GM19351 (cell line): Measurements from ENCODE around the gene ZNF423.
"Not testable (repeated sequence)": the region's sequence is repeated elsewhere in the genome, so short reads cannot be mapped to it uniquely, and the experiment has no call there.

Source experiments
- ATAC-seq: cut with Tn5 transposase; IDR thresholded peaks from one replicate; pipeline ENCODE4 v1.9.1; 2021; ENCODE audit warnings: mild to moderate bottlenecking, moderate library complexity; ENCODE audit not compliant: unreplicated experiment

Gene ZNF423

DNA sequence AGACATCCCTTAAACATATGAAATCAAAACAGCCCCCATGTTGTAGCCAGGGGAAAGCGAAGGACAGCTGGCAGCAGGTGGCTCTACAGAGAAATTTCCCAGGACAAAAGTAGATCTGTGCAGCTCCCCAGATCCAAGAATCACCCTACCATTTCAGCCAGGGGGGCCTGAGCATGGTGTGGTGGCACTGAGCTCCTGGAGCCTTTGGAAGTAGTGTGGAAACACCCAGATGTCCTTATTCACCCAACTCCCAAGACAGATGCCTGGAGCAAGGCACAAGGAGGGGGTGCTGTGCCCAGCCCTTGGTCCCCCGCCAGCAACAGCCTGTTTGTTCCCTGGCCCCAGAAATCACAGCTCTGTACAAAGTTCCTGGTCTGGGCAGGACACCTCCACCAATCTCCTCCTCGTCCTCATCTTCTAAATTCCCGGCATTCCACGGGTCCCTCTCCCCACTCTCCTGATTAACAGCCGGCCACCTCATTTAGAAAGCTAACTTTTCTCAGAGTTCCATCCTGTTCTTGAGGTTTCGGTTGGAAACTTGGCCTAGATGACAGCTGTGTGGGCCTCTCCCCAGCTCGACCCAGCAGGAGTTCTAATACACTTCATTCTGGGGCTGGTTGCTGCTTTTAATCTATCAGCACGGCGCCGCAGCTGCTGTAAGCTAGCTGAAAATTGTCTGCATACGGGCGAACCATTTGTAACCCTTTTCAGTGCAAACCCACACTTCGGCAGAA lies 291.2 kb downstream of the ZNF423 start:
- no peak for ATAC-seq

DNA sequence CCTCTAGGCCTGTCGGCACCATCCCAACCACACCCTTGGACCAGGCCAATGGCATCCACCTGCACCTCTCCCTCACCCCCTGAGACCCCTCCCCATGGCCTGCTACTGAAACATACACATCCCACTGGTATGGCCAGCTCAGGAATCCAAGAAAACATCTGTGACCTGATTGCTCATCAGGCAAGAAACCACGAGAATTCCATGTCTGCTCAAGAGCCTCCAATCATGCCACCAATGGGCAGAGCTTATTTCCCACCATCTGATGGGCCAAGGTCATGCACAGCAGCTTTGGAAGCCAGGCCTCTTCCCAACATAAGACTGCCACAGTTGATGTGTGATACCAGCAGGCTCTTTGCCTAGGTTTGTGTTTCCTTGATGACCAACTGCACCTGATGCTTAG lies 292.2 kb downstream of the ZNF423 start:
- no peak for ATAC-seq

DNA sequence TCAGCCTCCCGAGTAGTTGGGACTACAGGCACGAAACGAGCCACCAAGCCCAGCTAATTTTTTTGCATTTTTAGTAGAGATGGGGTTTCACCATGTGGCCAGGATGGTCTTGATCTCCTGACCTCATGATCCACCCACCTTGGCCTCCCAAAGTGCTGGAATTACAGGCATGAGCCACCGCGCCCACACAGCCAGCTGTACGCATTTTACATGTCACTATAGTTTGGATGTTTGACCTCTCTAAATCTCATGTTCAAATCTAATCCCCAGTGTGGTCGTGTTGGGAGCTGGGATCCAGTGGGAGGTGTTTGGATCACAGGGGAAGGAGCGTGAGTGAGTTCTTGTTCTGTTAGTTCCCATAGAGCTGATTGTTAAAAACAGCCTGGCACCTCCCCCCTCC lies 293.0 kb downstream of the ZNF423 start:
- ATAC-seq: not testable (repeated sequence)

DNA sequence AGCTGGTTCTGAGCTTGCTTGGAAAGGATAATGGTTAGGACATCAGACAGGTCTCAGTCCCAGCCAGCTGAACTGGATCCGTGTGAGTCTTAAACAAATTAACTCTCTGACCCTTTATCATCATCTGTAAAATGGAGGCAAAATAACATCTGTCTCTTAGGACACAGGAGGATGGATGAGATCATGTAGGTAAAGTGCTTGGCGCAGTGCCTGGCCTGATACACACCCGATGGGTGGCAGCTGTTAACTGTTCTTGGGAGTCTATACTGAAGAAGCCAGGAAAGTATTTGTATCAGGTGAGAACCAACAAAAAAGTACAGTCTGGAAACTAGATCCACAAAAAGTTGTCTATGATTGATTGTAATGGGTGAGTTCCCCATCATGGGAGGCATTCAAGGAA lies 293.7 kb downstream of the ZNF423 start:
- no peak for ATAC-seq

DNA sequence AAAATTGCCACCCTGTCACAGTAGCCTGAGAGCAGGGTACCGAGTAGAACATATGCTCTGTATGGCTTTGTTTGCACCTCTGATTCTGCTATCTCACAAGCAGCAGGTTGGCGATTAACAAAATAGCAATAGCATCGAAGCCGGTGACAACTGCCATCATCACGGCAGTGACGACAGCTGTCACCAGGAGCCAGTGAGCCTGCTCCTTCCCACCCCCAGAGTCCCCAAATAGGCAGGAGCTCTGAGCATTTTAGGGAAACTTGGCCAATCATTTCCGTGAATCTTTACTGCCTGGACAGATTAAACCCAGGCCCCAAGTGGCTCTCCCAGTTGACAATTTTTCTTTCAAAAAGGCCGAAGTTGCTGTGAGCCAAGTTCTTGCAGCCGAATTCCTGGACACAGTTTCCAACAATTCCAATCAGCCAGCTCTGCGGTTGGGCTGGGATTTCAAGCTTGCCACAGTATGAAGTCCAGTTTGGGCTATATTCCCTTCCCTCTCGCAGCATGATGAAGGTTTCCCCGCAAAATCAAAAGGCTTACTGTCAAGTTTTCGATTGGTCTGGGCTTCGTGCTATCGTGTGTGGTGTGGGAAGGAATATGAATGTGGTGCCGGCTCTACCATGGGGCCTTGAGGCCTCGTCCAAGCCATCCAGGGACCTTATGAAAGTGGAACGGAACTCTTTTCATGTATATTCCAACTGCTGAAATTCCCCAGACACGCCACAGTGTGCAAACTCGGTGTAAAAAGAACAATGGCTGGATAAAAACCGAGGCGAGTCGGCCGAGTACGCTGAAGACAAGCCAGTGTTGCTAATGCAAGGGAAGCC lies 295.7 kb downstream of the ZNF423 start:
- ATAC-seq: no peak

DNA sequence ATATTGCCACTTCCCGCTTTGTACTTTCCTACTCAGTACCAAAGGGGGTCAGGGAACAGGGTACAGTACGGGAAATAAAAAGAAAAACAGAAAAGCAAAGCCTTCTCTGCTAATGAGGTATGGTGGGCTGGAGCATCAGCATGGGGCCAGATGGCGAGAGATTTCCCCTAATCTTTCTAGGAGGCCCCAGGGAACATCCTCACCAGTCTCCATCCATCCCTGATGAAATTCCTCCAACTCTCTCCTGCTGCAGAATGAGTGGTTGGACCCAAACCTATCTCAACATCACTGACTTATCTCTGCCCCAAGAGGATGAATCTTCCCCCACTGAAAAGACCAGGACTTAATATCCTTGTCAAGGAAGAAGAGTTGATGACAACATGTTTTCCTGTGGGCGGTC lies 296.7 kb downstream of the ZNF423 start:
- no peak for ATAC-seq

DNA sequence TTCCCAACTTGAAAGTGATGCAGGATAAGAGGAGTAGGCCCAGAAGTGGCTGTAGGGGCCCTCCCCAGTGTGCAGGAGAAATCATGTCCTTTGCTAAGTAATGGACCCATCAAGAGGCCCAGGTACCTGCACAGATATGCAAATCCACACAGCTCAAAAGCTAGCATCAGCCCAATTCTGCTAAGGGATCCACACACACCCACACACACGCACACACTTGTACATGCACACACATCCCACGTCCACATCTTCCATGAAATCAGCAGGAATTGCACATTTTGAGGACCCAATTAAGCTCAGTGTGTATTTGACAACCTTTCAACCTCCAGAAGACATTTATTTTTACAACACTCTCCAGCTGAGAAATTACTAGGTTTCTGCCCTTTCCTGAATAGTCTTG lies 297.5 kb downstream of the ZNF423 start:
- ATAC-seq: no peak

DNA sequence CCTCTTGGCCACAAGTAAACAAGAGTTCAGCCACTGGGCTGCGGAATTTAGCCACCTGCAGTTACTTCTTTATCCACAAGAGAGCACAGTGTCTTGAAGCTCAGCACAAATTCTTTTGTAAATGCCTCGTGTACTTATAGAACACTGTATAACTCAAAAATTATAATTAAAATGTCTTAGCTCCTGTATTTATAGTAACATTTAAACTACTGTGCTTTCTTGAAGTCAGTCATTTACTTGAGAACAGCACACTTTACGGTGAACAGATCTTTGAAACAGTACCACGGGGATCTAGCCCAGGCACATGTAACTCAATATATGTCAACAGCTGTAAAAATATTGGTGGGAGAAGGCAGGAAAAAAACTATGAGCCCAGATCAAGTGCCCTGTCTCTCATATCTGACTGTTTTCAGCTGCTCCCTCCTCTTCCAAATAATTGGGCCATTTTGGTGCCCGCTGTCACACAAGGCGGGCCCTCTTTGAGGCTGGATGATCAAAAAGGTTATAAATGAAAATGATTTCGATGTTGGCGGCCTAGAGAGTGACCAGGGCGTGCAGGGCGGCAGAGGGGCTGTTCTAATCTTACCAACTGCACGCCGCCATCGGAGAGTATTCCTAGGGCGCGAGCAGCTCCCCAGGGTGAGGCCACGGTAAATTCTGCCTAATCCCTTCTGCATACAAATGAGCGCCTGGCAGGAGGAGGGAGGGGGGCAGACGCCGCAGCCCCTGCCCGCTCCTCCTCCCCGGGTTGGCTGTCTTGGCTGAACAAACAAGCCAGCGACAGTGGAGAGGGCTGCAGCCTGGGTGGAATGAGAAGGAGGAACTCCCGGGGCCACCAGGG lies 299.1 kb downstream of the ZNF423 start:
- ATAC-seq: no peak

DNA sequence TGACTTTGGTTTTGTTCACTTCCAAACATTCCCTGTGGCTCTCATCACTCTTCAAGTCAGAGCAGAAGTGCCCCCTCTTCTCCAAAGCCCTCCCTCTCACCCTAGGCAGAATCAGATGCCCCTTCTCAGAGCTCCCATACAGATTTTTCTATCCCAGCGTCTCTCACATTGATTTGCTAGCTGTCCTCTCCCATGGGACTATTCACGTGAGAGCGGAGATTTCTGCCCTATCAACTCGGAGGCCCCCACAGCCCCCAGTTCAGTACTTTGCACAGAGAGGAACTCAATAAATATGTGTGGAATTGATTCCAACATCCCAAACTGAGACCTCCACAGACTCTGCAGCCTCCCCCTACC lies 299.7 kb downstream of the ZNF423 start:
- no peak for ATAC-seq

DNA sequence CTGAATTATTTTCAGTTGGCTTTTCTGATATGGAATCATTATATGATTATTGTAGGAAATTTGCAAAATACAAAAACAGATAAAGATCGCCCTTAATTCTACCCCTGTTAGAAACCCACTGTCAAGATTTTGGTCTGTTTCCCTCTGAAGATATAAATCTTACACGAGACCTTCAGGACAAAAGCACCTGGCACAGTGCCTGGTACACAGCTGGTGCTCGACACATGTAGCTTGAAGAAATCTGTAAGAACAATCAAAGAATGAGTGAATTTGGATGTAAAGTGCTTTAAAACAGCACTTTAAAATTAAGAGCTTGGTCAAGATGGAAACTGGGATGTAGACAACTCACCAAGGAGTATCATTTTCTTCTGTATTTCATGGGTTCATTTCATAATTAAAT lies 301.2 kb downstream of the ZNF423 start:
- no peak for ATAC-seq

DNA sequence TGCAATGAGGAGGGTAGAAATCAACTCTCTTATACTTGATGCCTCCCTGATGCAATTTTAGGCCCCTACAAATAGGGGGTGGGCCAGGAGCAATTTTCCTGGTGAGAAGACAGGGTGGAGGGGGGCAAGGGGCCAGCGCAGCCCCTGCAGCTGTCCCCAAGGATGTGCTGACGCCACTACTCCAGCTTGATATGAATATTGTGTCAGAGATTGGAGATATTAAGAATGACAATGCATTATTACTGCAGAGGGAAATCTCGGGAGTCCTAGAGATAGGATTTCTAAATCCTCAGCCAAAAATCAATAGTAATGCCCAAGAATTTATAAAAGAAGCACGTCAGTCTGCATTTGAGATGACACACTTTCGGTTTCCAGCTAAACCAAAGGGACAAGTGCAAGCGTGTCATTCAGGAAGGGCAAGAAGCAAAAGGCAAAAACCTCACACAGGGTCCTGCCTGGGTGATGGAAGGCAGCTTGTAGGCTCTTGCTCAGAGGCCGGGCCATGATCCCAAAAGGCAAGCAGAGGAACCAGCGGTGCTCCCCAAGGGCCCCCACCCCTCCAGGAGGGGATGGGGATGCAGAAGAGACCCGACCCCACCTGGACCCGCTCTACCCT lies 303.5 kb downstream of the ZNF423 start:
- ATAC-seq: no peak

DNA sequence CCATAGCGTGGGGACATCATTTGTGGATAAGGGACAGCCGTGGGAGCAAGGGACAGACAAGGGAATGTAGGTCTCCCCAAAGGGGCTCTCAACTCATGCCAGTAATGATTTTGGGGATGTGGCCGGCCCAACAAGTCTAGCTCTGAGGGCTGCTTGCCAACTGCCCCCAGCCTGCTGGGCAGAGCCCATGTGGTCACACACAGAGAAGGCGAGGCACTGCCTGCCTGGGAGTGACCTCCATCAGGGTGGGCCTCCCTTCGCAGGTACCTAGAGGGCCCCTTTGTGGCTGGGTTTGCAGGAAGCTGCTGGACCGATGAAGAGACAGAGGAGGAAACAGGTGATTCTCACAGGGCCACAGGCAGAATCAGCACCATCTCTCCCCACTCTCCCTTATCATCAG lies 305.2 kb downstream of the ZNF423 start:
- ATAC-seq: no peak

DNA sequence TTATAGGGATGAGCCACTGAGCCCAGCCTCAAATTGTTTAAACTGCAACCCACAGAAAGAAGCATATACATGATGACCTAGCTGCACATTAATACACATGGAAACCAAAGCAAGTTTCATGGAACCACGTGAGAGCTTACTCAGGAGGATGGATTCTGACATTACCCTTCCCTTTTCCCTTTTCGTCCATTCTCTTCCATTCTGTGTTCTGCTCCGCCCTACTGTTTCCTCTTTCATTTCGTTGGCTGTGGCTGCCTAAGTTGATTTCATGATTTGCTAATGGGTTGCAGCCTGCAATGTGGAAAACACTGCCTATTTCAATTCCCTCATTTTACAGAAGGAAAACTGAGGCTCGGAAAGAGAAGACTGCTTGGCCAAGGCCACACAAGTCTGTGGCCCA lies 305.8 kb downstream of the ZNF423 start:
- ATAC-seq: no peak

DNA sequence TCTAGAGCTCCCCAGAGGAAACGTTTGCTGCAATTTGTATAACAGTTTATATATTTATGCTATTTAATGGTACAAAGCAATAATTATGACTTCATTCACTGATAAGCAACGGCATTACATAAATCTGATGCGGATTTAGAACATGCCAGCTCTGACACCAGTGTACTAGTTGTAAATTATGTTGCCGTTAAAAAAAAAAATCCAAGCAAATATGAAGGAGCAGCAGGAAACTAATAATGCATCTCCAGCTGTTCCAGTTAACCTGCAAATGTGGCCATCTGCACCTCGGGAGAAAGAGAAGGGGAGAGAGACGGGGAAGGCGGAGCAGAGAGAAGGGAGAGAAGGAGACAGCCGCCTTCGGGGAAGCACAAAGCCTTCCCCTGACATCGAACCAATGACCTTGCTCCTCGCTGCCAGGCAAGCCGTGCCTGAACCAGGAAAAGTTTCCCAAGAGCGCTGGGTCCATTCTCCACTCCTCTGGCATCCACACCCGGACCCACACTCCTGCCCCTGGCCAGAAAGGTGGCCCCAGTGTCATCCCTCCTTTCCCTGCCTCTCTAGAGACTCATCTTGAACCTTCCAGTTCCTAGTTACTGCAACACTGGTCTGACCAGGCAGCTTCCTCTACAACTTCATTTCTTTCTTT lies 307.5 kb downstream of the ZNF423 start:
- no peak for ATAC-seq

DNA sequence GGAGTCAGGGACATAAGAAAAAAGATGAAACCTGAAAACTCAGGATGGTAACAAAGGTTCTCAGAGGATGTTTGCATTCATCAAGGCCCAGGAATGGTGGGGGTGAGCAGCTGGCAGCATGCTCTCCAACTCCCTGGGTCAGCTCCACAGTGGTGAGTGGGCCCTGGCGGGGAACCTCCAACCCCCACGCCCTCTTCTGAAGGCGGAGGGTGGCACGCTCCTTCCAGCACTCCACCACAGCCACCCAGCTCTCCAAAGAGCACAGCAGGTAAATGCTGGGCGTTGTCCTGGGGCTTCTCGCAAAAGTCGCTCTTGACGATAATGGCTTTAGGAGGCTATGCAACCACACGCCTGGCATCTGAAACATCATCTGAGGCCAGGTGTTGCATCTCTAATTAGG lies 308.5 kb downstream of the ZNF423 start:
- no peak for ATAC-seq

DNA sequence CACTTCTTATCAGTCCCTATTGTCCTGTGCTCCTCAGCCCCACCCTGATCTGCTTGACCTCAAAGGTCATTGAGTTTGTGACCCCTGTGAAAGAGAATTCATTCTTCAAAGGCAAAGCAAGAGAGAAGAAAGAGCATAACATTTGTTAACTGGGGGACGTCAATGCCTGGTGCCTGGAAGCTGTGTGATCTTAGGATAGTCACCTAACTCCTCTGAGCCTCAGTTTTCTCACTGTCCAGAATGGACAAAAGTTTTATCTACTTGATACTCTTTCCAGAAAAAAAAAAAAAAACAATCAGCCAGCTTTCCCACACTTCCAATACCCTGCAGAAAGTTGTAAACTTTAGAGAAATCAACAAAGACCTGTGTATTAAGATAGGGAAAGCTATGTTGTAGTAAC lies 309.2 kb downstream of the ZNF423 start:
- no peak for ATAC-seq

DNA sequence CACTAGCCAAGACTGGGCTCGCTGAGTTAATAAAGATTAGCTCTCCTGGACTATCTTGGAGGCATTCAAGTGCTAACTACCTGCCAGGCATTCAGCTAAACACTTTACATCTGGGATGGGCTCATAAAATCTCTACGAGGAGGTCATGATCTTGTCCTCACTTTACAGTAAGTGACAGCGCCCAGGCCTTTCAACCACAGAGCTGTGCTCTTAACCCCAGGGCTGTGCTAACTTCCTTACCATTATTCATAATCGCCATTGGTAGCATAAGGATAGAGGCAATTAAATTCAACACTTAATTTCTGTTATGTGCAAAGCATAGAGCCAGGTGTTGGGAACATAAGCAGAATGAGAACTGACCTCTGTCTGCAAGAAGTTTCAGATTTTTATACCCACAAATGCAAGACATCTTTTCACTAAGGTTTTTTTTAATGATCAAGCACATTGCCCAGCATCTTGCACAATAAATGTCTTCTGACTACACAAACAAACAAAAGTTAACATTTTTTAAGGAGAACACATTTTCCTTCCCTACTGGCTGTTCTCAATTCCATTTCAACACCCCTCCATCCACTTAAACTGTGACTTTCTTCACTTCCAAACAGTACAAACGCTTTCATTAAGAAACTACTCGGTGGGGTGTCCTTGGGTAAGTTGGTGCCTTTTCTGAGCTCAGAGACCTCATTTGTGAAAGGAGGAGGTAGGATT lies 310.0 kb downstream of the ZNF423 start:
- ATAC-seq: no peak

DNA sequence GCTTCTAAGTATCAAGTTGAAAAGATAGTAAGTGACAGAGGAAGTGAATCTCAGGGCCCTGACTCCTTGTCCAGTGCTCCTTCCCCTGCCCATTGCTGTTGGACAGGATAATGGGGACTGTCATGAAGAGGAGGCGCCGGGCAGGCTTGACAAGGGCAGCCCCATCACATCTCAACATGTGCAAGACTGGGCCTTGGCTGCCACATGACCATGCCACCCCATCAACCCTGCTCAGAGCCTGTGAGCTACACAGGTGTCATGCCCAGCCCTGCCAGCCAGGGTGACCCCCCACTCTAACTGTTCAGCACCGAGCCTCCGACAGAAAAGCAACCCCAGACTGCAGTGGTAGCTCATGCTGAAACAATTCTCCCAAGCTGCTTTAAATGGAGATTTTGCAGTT lies 310.7 kb downstream of the ZNF423 start:
- ATAC-seq: no peak

DNA sequence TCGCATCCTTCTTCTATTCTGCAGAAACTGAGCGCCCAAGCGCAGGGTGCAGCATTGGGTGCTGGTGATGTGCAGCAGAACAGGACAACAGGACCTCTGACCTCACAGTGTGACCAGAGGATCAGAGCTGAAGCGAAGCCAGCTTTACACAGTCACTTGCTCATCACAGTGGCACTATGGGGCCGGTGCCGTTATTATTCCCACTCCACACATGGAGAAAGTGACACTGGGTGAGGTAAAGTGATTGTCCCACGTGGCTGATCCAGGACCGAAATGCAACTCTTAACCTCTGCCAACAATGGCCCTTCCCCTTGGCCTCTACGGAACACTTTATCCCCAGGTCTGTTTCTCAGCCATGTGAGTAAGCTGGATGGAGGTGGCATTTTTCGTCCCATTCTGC lies 311.1 kb downstream of the ZNF423 start:
- ATAC-seq: no peak

DNA sequence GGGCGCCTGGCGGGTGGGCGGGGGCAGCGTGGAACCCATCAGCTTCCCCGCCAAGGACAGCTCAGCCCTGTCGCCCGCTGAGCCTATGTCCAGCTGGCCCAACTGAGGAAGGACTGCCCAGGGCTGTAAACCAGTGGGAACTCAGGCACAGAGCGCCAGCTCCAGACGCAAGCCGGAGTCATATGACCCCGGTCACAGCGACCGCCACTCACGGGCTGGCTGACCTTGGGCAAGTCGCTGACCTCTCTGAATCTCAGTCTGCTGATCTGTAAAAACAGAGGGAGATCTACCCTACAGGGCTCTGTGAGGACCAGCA lies 312.3 kb downstream of the ZNF423 start:
- no peak for ATAC-seq
